Islet of Langerhans (tissue), 1 donor: ENCODE results near the gene KLHL29.
"Not testable (repeated sequence)": the region's sequence is repeated elsewhere in the genome, so short reads cannot be mapped to it uniquely, and the experiment has no call there.

Experiments used
- FAIRE-seq: peaks from one replicate; lab custom pipeline; 2011; peaks lifted over from hg19 to GRCh38; lab: Jason Lieb, UNC

KLHL29 gene

GRCh38 chr2:23384551-23385343 is at the start of gene KLHL29:
TSS of gene KLHL29 (plus strand) at chr2:23385179. CDS start at chr2:23562197, 177,018 bp downstream.
- no peak for FAIRE-seq

DNA sequence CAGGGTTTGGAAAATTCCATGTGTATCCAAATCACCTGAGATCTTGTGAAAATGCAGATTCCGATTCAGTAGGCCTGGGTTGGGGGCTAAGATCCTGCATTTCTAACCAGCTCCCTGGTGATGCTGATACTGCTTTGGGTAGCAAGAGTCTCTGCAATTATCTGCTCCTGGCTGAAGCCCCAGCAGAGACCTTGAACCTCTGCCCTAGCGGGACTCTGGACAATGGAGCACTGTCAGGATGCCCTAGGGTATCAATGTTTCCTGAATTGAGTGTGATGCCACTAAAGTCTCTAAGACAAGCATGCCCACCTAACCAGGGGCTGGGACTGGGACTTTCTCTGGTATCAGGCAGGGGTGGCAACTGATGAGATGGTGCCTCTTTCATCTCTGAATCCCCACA is 49.4 kb upstream of the KLHL29 start:
- FAIRE-seq: no peak

- FAIRE-seq: no peak
These were observed 42.9 kb upstream of the KLHL29 start for GRCh38 chr2:23342075-23342474.

GRCh38 chr2:23346029-23346428 is 39.0 kb upstream of the KLHL29 start:
- FAIRE-seq: no peak

- FAIRE-seq: no peak
These were observed 38.2 kb upstream of the KLHL29 start for GRCh38 chr2:23346781-23347180.

- no peak for FAIRE-seq
These were observed 37.4 kb upstream of the KLHL29 start for GRCh38 chr2:23347471-23348092.

GRCh38 chr2:23348093-23348481 is 36.9 kb upstream of the KLHL29 start:
- FAIRE-seq: not testable (repeated sequence)

DNA sequence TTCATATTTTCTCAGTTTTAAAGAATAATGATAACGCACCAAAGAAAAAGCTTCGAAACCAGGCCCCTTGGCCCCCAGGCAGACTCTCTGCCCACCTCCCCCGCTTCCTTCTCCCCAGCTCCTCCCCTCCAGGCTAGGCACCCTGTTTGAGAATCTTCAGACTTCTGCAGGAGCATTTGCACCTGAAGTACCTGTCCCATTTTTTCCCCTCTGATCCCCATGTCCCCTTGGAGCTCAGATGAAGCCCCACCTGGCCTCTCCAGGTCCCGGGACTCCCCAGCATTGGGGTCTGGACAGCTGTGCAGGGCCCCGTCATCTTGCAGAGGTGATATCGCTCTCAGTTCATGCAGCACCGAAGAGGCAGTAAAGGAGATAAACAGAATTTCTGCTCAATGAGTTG is 35.5 kb upstream of the KLHL29 start:
- no peak for FAIRE-seq

GRCh38 chr2:23350041-23350791 is 34.8 kb upstream of the KLHL29 start:
- FAIRE-seq: no peak

GRCh38 chr2:23350792-23351355 is 34.1 kb upstream of the KLHL29 start:
- FAIRE-seq: no peak

GRCh38 chr2:23351388-23352141 is 33.4 kb upstream of the KLHL29 start:
- no peak for FAIRE-seq

GRCh38 chr2:23354554-23354953 is 30.4 kb upstream of the KLHL29 start:
- no peak for FAIRE-seq

GRCh38 chr2:23355001-23355400 is 30.0 kb upstream of the KLHL29 start:
- no peak for FAIRE-seq

DNA sequence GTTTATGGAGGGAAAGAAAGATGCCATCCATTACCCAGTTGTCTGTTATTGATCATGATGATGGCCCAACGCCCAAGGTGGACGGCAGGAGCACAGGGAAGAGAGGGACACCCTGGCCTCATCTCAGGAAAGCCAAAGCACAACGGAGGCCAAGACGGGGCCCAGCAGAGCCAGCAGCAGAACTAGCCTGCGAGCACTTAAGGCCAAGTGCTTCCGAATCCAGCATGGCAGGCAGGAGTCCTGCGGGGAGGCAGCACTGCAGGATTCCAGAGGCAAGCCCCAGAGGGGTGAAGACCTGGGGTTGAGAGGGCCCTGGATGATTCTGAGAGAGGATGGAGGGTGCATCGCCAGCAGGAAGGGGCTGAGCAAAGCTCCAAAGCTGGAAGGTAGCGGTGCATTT is 28.3 kb upstream of the KLHL29 start:
- FAIRE-seq: no peak

DNA sequence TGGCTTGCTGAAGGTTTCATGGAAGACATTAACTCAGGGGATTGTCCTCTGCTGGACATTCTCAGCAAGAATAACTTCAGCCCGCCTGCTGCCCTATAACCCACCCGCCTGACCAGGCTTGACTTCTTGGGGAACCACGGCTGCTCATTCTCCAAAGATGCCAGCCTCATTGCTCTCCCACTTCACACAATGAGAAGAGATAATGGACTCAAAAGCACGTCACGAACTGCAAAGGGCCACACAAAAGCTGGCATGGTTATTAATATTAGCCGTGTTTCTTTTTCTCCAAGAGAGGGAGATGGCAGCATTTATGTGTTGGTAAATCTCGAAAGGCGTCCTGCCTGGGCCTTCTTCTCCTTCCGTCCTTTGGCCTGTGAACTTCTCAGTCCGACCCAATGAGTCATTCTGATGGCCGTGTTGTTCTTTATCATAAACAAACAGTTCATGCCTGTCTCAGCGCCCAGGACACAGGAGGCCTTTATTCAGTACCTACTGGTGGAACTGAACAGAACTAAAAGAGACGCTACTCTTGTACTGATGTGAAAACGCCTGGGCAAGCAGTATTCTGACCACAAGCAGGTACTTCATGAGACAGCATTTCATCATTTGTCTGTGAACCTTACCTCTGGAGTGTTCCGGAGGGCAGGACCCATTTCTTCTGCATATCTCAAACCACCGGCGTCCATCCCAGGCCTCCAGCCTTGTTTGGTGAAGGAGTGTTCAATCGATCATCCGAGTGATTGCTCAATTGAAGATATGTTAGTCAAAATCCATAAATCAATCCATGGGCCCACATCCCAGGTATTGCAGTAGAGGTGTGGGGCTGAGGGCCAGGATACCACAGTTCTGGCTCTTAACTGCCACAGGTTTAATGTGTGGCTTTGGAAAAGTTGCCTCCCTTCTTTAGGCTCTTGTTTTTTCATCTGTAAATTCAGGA is 25.1 kb upstream of the KLHL29 start:
- FAIRE-seq: no peak

DNA sequence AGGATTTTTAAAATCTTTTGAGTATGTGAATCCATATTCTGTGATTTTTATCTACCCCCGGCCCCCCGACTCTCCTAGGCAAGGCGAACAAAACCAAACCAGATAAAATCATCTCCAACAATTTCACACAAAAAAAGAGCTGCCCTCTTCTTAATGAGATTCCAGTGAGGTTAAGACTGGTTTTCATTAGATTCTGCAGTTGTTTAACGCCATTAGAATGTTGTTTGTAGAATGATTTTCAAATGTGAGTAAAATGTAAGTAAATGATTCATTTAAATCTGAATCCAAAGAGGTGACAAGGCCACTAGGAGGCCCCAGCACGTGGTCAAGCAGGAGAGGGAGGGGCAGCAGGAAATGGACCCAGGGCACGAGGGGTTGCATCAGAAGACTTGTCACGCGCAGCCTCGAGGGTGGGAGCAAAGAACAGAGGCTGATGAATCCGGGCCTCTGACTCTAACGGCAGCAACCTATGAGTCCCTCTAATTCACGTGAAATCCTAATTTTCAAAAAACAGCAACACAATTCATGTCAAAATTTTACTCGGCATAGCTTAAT is 24.3 kb upstream of the KLHL29 start:
- no peak for FAIRE-seq

- FAIRE-seq: no peak
These were observed 23.8 kb upstream of the KLHL29 start for GRCh38 chr2:23361152-23361551.

DNA sequence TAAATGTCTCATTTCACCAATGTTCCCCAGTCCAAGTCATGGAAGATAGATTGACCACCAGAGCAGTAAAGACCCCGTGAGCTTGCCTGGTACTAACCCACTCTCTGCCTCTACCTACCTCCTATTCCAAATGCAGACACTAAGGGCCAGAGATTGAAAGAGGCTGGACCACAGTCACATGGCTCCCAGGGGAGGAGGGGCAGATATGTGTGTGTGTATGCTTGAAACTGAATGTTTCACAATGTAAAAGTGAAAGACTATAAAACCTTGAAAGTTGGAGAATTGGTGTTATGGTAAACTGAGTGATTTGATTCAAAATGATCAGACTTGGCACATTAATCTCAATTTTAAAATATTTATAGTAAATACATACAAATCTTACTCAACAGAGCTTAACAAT is 21.7 kb upstream of the KLHL29 start:
- no peak for FAIRE-seq

GRCh38 chr2:23363831-23364230 is 21.1 kb upstream of the KLHL29 start:
- FAIRE-seq: no peak

DNA sequence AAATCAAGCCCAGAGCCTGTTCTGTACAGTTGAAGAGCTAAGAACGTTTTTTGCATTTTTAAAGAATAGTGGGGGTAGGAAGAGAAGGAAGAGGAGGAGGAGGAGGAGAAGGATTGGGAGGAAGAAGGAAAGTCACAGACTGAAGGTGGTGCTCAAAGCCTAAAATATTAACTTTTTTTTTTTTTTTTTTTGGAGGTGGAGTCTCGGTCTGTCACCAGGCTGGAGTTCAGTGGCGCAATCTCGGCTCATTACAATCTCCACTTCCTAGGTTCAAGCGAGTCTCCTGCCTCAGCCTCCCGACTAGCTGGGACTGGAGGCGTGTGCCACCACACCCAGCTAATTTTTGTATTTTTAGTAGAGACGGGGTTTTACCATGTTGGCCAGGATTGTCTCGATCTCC is 18.3 kb upstream of the KLHL29 start:
- no peak for FAIRE-seq

DNA sequence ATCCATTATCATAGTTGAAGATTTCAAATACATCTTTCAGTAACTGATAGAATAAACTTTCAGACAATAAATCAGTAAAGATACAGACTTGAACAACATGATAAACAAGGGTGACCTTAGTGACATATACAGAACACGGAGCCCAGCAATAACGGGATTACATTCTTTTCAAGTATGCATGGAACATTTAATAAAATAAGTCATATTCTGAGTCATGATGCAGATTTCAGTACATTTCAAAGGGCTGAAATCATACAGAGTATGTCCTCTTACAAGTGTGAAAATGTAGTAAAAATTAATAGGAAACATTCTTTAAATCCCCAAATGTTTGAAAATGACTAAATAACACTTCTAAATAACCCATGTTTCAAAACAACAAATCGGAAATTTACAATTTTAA is 17.2 kb upstream of the KLHL29 start:
- no peak for FAIRE-seq
